ENCODE results near the gene EEF1AKMT4.

The EEF1AKMT4 gene

DNA sequence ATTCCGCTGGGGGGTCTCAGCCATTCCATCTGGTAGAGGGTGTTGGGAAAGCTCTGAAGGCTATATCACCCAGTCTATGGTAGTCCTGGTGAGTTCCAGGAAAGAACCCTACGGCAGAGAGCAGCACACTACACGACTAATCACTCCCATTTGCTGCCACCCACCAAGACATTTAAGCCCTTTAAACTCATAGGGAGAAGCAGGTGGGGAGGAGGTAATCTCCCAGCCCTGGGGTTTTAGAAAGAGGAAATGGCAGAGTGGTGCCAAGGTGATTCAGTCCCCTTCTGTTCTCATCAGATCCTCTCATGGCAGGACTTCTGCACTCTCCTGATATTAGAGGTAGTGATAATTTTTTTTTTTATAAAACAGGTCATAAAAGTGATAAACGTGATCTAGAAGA lies 30.7 kb upstream of the EEF1AKMT4 start:
- TF ChIP-seq, protein P1, sequence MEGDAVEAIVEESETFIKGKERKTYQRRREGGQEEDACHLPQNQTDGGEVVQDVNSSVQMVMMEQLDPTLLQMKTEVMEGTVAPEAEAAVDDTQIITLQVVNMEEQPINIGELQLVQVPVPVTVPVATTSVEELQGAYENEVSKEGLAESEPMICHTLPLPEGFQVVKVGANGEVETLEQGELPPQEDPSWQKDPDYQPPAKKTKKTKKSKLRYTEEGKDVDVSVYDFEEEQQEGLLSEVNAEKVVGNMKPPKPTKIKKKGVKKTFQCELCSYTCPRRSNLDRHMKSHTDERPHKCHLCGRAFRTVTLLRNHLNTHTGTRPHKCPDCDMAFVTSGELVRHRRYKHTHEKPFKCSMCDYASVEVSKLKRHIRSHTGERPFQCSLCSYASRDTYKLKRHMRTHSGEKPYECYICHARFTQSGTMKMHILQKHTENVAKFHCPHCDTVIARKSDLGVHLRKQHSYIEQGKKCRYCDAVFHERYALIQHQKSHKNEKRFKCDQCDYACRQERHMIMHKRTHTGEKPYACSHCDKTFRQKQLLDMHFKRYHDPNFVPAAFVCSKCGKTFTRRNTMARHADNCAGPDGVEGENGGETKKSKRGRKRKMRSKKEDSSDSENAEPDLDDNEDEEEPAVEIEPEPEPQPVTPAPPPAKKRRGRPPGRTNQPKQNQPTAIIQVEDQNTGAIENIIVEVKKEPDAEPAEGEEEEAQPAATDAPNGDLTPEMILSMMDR (IDR thresholded peaks at IDR 0.05; ENCODE audit: borderline replicate concordance, control extremely low read depth, extremely low read depth, insufficient read depth, missing control alignments): no peak
- DNase-seq (ENCODE audit: low spot score): no peak
- in situ Hi-C loops (cut with MboI; ENCODE audit: low sequenced_read_pairs, unreplicated experiment): no loop called here

DNA sequence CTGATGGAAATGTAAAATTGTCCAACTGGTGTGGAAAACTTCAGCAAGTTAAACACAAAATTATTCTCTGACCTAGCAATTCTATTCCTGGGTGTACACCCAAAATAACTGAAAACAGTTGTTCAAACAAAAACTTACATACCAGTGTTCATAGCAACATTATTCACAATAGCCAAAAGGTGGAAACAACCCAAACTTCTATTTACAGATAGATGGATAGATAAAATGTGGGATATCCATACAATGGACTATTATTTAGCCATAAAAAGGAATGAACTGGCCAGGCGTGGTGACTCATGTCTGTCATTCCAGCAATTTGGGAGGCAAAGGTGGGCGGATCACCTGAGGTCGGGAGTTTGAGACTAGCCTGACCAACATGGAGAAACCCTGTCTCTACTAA lies 27.0 kb upstream of the EEF1AKMT4 start:
- in situ Hi-C loops (cut with MboI; ENCODE audit: low sequenced_read_pairs, unreplicated experiment): no loop called here
- DNase-seq (ENCODE audit: low spot score): no peak

DNA sequence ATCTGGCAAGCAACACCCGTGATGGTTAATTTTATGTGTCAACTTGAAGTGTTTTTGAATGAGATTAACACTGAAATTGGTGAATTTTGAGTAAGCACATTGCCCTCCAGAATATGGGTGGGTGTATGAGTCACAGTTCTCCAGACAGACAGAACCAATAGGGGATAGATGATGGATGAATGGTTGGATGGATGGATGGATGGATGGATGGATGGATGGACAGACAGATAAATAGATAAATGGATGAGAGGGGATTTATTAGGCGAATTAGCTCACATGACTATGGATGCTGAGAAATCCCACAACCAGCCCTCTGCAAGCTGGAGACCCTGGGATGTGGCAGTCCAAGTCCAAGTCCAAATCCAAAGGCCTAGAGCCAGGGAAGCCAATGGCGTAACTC lies 25.5 kb upstream of the EEF1AKMT4 start:
- TF ChIP-seq, protein P1 (IDR thresholded peaks at IDR 0.05; ENCODE audit: borderline replicate concordance, control extremely low read depth, extremely low read depth, insufficient read depth, missing control alignments): no peak
- DNase-seq (ENCODE audit: low spot score): no peak
- in situ Hi-C loops (cut with MboI; ENCODE audit: low sequenced_read_pairs, unreplicated experiment): no loop called here

More for the DNA sequence above, 27.0 kb upstream of the EEF1AKMT4 start:
- TF ChIP-seq, protein P1 (IDR thresholded peaks at IDR 0.05; ENCODE audit: borderline replicate concordance, control extremely low read depth, extremely low read depth, insufficient read depth, missing control alignments): no peak

DNA sequence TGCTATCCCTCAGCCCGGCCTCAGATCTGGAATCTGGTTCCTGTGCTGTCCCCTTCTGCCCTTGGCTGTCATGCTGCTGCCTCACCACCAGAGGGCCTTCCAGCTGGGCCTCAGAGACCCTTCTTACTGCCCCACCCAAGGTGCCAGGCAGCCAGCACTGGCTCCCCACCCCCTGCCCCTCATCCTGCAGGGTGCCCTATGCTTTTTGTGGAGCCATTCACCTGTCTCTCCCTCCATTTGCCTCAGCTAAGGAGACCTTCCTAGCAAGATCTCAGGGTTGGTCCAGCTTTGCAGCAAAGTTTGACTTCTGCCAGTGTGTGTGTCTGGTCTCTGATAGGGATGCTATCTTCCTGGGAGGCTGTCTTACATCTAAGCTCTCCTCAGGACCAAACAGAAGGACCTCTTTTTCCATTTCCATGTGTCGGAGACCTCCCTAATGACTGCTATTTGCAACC lies 22.0 kb upstream of the EEF1AKMT4 start:
- in situ Hi-C loops (cut with MboI; ENCODE audit: low sequenced_read_pairs, unreplicated experiment): loop anchor here (25.0 kb wide), 1 partner anchor 340 kb away; the partner anchor contains the start of gene PARL
- TF ChIP-seq, protein P1 (IDR thresholded peaks at IDR 0.05; ENCODE audit: borderline replicate concordance, control extremely low read depth, extremely low read depth, insufficient read depth, missing control alignments): peak; percentile 86
- DNase-seq (ENCODE audit: low spot score): peak; percentile 80

DNA sequence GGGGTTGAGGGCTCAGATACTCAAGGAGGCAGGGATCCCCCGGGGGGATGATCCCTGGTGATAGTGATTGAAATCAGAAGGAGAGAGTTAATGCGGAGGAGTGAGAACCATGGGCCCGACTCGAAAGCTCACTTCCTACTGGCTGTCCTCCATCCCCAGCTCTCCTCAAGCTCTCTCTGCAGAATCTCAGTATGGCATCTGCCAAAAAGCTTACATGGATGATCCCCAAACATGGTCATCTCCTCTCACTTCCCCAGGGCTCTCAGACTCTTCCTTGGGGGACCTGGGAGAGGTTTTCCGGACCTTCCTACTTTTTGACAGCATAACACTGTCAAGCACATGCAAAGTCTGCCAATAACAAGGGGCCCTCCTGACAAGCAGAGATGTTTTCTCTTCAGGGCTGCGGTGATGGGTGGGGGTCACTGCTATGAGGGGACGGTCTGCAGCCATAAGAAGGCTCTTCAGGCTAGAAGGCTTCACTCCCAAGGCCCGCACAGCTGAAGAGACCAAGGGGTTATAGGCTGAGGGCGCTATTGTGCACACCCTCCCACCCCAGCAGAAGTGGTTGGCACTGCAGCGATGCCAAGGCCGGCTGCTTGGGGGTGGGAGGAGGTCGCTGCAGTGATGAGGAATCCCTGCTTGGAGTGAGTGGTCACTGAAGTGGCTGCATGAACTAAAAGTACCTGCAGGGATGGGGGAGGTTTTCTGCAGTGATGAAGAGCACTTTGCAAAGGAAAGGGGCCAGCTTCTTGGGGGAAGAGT lies 20.9 kb upstream of the EEF1AKMT4 start:
- peak; percentile 37 for DNase-seq (ENCODE audit: low spot score)
- in situ Hi-C loops (cut with MboI; ENCODE audit: low sequenced_read_pairs, unreplicated experiment): loop anchor here (25.0 kb wide), 1 partner anchor 341 kb away; the partner anchor contains the start of gene PARL

DNA sequence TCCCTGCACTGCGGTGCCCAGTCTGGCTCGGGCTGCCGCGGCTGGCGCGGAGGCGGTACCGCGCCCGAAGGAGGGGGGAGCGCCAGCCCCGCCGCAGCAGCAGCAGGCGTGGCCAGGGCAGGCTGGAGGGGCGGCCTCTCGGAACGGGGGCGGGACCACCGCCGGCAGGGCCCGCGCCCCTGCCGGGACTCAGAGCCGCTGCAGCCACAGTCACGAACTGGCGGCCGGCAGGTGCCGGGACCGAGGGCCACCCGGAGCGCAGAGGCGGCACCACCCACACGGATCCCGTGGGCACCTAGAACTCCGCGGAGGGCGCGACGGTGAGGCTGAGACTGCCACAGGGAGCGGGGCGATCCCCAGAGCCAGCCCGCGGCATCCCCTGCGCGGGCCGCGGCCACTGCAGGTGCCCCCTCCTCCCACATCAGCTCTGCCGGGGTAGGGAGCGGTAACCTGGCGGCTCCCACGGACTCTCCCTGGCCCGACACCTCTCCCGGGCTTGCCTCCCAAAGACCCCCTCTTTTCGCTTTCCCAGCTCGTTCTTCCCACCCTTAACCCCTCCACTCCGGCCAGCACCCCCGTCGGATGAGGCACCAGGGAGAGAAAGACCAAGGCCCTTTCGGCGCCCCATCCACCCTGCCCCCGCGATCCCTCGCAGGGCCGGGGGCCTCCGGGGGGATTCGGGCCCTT lies 19.9 kb upstream of the EEF1AKMT4 start, which contains the start of gene VWA5B2:
VWA5B2 (plus strand) TSS at position 192 of the 687 bp plus-strand sequence. CDS start 944 bp downstream, outside the sequence.
- TF ChIP-seq, protein P1 (IDR thresholded peaks at IDR 0.05; ENCODE audit: borderline replicate concordance, control extremely low read depth, extremely low read depth, insufficient read depth, missing control alignments): no peak
- DNase-seq (ENCODE audit: low spot score): peak; percentile 94
- in situ Hi-C loops (cut with MboI; ENCODE audit: low sequenced_read_pairs, unreplicated experiment): loop anchor here (25.0 kb wide), 1 partner anchor 342 kb away; the partner anchor contains the start of gene PARL

More for the DNA sequence above, 20.9 kb upstream of the EEF1AKMT4 start:
- TF ChIP-seq, protein P1 (IDR thresholded peaks at IDR 0.05; ENCODE audit: borderline replicate concordance, control extremely low read depth, extremely low read depth, insufficient read depth, missing control alignments): no peak

Data from GM13976 (cell line).